Measurements from ENCODE around the gene C2orf72.

DNA sequence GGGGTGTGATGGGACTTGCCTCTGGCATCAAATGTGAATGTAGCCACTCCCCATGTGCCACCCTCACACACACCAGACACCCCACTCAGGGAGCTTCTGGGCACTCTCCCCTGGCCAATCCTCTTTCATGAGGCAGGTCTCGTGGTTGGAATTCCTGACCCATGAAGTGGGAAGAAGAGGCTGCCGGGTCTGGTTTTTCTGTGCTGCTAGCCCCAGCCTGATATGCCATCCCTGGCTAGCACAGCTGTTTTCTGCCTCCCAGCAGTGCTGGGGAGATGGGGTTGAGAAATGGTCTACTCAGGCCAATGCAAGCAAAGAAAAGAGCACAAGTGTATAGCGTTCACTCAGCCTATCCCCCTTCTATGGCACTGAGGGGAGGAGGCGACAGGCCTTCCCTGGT lies 1.2 kb upstream of the C2orf72 start:
- TF ChIP-seq, protein P1, sequence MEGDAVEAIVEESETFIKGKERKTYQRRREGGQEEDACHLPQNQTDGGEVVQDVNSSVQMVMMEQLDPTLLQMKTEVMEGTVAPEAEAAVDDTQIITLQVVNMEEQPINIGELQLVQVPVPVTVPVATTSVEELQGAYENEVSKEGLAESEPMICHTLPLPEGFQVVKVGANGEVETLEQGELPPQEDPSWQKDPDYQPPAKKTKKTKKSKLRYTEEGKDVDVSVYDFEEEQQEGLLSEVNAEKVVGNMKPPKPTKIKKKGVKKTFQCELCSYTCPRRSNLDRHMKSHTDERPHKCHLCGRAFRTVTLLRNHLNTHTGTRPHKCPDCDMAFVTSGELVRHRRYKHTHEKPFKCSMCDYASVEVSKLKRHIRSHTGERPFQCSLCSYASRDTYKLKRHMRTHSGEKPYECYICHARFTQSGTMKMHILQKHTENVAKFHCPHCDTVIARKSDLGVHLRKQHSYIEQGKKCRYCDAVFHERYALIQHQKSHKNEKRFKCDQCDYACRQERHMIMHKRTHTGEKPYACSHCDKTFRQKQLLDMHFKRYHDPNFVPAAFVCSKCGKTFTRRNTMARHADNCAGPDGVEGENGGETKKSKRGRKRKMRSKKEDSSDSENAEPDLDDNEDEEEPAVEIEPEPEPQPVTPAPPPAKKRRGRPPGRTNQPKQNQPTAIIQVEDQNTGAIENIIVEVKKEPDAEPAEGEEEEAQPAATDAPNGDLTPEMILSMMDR (IDR thresholded peaks at IDR 0.05) = no peak
- TF ChIP-seq POLR2A (IDR thresholded peaks at IDR 0.05) = no peak

Data from uterus (tissue), 2 donors.